ENCODE data around the gene COL11A2.

DNA sequence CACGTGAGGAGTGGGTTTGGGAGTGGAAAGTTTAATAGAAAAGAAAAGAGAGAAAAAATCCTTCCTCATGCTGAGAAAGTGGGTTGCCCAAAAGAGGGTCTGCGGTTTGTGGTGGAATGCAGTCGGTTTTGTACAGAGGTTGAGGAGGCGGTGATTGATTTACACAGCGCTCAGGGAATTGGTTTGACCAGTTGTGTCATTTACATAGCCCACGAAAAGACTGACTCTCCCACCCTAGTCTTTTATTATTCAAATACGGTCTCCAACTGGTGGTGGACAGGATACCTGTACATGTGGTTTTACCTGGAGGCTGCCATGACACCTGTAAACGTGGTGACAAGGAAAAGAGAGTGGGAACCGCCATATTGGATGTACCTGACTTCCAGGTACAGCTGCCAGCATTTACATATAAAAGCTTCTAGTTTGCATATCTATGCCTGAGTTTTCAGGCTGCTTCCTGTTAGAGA is 74.4 kb downstream of the COL11A2 start:
- TF ChIP-seq, protein P1, sequence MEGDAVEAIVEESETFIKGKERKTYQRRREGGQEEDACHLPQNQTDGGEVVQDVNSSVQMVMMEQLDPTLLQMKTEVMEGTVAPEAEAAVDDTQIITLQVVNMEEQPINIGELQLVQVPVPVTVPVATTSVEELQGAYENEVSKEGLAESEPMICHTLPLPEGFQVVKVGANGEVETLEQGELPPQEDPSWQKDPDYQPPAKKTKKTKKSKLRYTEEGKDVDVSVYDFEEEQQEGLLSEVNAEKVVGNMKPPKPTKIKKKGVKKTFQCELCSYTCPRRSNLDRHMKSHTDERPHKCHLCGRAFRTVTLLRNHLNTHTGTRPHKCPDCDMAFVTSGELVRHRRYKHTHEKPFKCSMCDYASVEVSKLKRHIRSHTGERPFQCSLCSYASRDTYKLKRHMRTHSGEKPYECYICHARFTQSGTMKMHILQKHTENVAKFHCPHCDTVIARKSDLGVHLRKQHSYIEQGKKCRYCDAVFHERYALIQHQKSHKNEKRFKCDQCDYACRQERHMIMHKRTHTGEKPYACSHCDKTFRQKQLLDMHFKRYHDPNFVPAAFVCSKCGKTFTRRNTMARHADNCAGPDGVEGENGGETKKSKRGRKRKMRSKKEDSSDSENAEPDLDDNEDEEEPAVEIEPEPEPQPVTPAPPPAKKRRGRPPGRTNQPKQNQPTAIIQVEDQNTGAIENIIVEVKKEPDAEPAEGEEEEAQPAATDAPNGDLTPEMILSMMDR (IDR thresholded peaks at IDR 0.05): no peak
- no peak for TF ChIP-seq POLR2A (IDR thresholded peaks at IDR 0.05)
